GM18951 (cell line): ENCODE results near the gene NXF1.
"Not testable (repeated sequence)": the region's sequence is repeated elsewhere in the genome, so short reads cannot be mapped to it uniquely, and the experiment has no call there.

Source experiments
- POLR2A ChIP-seq: IDR thresholded peaks from 4 replicates; pipeline ENCODE4 v1.6.1; 2011; ENCODE audit warnings: mild to moderate bottlenecking; ENCODE audit not compliant: insufficient read length, insufficient read depth; ENCODE audit errors: extremely low read depth
- in situ Hi-C: fragments of 300-500 bp; cut with MboI; formaldehyde crosslinking; loops from one replicate; pipeline ENCODE4 v1.12.0; 2022; ENCODE audit warnings: low sequenced_read_pairs, mixed read lengths, inconsistent platforms; ENCODE audit not compliant: unreplicated experiment

Gene NXF1

GRCh38 chr11:62842171-62842741 is 37.0 kb upstream of the NXF1 start:
- no peak for TF ChIP-seq POLR2A
- in situ Hi-C loops = no loop called here

GRCh38 chr11:62841361-62842170 is 36.3 kb upstream of the NXF1 start:
- TF ChIP-seq POLR2A = peak; percentile 89
- in situ Hi-C loops = no loop called here

- in situ Hi-C loops = not testable (repeated sequence)
- peak; percentile 83 for TF ChIP-seq POLR2A
Observed at GRCh38 chr11:62840721-62841360, 35.6 kb upstream of the NXF1 start.

- TF ChIP-seq POLR2A = peak; percentile 93
- in situ Hi-C loops = no loop called here
Observed at GRCh38 chr11:62839050-62839945, 34.1 kb upstream of the NXF1 start, which contains the start of gene WDR74. WDR74 (minus strand) TSS chr11:62839590; CDS start chr11:62839570, 20 bp downstream.

GRCh38 chr11:62835336-62835735 is 30.1 kb upstream of the NXF1 start:
- in situ Hi-C loops = no loop called here
- no peak for TF ChIP-seq POLR2A

- TF ChIP-seq POLR2A = no peak
- in situ Hi-C loops = no loop called here
Observed at GRCh38 chr11:62832336-62833234, 27.3 kb upstream of the NXF1 start, which contains the start of gene TEX54. TEX54 (minus strand) TSS chr11:62832841.

GRCh38 chr11:62831520-62832335 is 26.5 kb upstream of the NXF1 start, which contains the start of gene STX5:
STX5 (minus strand) TSS chr11:62832051; CDS start chr11:62831243, 808 bp downstream.
- TF ChIP-seq POLR2A = peak; percentile 74
- in situ Hi-C loops = no loop called here

- TF ChIP-seq POLR2A = no peak
- in situ Hi-C loops = no loop called here
Observed at GRCh38 chr11:62830904-62831519, 25.8 kb upstream of the NXF1 start.

- in situ Hi-C loops = not testable (repeated sequence)
Observed at GRCh38 chr11:62828130-62828529, 22.9 kb upstream of the NXF1 start.

GRCh38 chr11:62823677-62824076 is 18.4 kb upstream of the NXF1 start:
- in situ Hi-C loops = no loop called here
- no peak for TF ChIP-seq POLR2A

GRCh38 chr11:62817129-62817528 is 11.9 kb upstream of the NXF1 start:
- TF ChIP-seq POLR2A = no peak
- in situ Hi-C loops = no loop called here

- in situ Hi-C loops = no loop called here
- no peak for TF ChIP-seq POLR2A
Observed at GRCh38 chr11:62816557-62816956, 11.3 kb upstream of the NXF1 start.
